ENCODE measurements around the gene SULT2B1. TPM values are rescaled to one million over a fixed set of nuclear protein-coding genes. Genes with fewer than 3 reads are reported as not detected.

Gene SULT2B1
- total and polyA plus RNA-seq, 2 experiments from 2014 or later: not detected

DNA sequence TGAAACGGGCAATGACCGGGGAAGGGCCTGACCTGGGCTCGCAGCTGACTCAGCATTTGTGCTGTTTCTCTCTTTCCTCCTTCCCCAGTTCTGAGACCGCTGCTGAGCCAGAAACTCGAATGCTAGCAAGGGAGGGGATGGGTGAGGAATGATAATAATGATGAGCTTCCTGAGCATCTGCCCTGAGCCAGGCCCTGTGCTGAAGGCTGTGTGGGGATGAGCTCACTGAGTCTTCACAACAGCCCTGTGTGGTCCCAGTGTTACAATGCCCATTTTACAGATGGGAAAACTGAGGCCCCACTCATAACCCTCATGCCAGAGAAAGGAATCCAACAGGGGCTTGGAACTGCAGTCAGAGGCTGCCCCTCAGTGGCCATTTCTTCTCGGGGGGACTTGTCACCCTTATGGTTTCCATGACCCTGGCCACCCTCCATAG lies 8.1 kb downstream of the SULT2B1 start:
- H3K36me3 ChIP-seq (ENCODE audit: low read depth): no peaks in the 10 kb centered on the region
- no peak overlapping the region for H3K4me3 ChIP-seq
- H3F3A ChIP-seq (ENCODE audit: insufficient read depth): peaks cover 14% of the 10 kb centered on the region; the same call in 1 of the 2 replicates
- H4K20me1 ChIP-seq (ENCODE audit: insufficient read depth): no peaks in the 10 kb centered on the region
- no peak overlapping the region for H2AFZ ChIP-seq
- H3K9ac ChIP-seq: no peak overlapping the region
- no peaks in the 10 kb centered on the region for H3K9me2 ChIP-seq (ENCODE audit: insufficient read depth)
- no peak for DNase-seq
- in situ Hi-C loops (cut with MboI): no loop called here
- H3K4me1 ChIP-seq (ENCODE audit: insufficient read depth): peaks cover 23% of the 10 kb centered on the region
- 72 to 73% methylated on average over 6 of the region's 6 CpGs for WGBS, 2 experiments (ENCODE audit: low coverage in 1 of 2, low lambda C conversion rate in 2 of 2, missing lambda C conversion rate in 2 of 2)
- no peaks in the 10 kb centered on the region for H3K9me3 ChIP-seq (ENCODE audit: low read depth)
- TF ChIP-seq EZH2 (IDR thresholded peaks at IDR 0.05; ENCODE audit: insufficient read depth, poor library complexity, severe bottlenecking): no peak
- no peak overlapping the region for H3K4me2 ChIP-seq (ENCODE audit: unreplicated experiment)
- no peak overlapping the region for H3K27ac ChIP-seq
- H3K79me2 ChIP-seq (ENCODE audit: insufficient read depth): no peaks in the 10 kb centered on the region
- no peaks in the 10 kb centered on the region for H3K27me3 ChIP-seq (replicated peaks; ENCODE audit: insufficient read depth)

DNA sequence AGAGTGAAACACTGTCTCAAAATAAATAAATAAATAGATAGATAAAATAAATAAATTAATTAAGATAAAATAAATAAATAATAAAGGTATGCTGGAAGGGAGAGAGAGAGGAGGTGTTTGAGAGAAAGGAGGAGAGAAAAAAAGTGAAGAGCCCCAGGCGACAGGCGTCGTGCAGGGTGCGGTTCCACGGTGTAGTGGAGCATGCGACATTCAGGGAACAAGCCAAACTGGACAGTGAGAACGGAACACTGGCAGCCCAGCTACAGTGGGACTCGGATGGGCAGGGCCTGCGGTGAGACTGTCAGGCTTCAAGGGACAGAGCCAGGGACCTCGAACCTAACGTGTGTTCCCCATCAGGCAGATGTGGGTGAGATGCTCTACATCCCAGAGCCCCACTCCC lies 9.4 kb downstream of the SULT2B1 start:
- H3K4me1 ChIP-seq (ENCODE audit: insufficient read depth): peaks cover 20% of the 10 kb centered on the region
- TF ChIP-seq EZH2phosphoT487 (IDR thresholded peaks at IDR 0.05; ENCODE audit: insufficient read depth, low read depth): no peak
- no peak for TF ChIP-seq EZH2 (IDR thresholded peaks at IDR 0.05; ENCODE audit: insufficient read depth, poor library complexity, severe bottlenecking)
- H3K9me3 ChIP-seq (ENCODE audit: low read depth): no peaks in the 10 kb centered on the region
- H3K79me2 ChIP-seq (ENCODE audit: insufficient read depth): no peaks in the 10 kb centered on the region
- WGBS, 2 experiments (ENCODE audit: low coverage in 1 of 2, low lambda C conversion rate in 2 of 2, missing lambda C conversion rate in 2 of 2): 88 to 94% methylated on average over 11 of the region's 11 CpGs
- no peak overlapping the region for H2AFZ ChIP-seq
- H3K36me3 ChIP-seq (ENCODE audit: low read depth): no peaks in the 10 kb centered on the region
- H3K27ac ChIP-seq: no peak overlapping the region
- peaks cover 1% of the 10 kb centered on the region; the same call in 1 of the 2 replicates for H3F3A ChIP-seq (ENCODE audit: insufficient read depth)
- no peaks in the 10 kb centered on the region for H3K27me3 ChIP-seq (replicated peaks; ENCODE audit: insufficient read depth)
- no peak for DNase-seq
- in situ Hi-C loops (cut with MboI): no loop called here
- H4K20me1 ChIP-seq (ENCODE audit: insufficient read depth): no peaks in the 10 kb centered on the region
- H3K9me2 ChIP-seq (ENCODE audit: insufficient read depth): no peaks in the 10 kb centered on the region
- H3K4me3 ChIP-seq: no peak overlapping the region
- no peak overlapping the region for H3K9ac ChIP-seq
- H3K4me2 ChIP-seq (ENCODE audit: unreplicated experiment): no peak overlapping the region

DNA sequence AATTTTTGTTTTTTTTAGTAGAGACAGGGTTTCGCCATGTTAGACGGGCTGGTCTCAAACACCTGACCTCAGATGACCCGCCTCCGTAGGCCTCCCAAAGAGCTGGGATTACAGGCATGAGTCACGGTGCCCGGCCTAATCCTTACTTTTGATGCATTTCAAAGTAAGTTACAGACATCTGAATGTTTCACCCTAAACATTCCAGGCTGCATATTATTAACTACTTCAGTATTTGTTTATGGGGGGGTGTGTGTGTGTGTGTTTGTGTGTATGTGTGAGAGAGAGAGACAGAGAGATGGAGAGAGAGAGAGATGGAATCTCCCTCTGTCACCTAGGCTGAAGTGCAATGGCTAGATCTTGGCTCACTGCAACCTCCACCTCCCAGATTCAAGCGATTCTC lies 13.1 kb downstream of the SULT2B1 start:
- DNase-seq: peak; percentile 76
- Histone ChIP-seq H3K4me3 (no peak overlapping the region), H3K79me2 (ENCODE audit: insufficient read depth) (no peaks in the 10 kb centered on the region), H3K4me1 (ENCODE audit: insufficient read depth) (peaks cover 35% of the 10 kb centered on the region), H3K9ac (no peak overlapping the region), H3K9me3 (ENCODE audit: low read depth) (no peaks in the 10 kb centered on the region), H3K36me3 (ENCODE audit: low read depth) (no peaks in the 10 kb centered on the region), H3K9me2 (ENCODE audit: insufficient read depth) (no peaks in the 10 kb centered on the region), H3K27ac (no peak overlapping the region), H4K20me1 (ENCODE audit: insufficient read depth) (no peaks in the 10 kb centered on the region), H2AFZ (peak overlapping the region; percentile 24; the same call in 1 of the 2 replicates), H3F3A (ENCODE audit: insufficient read depth) (peaks cover 18% of the 10 kb centered on the region), H3K27me3 (replicated peaks; ENCODE audit: insufficient read depth) (no peaks in the 10 kb centered on the region), H3K4me2 (ENCODE audit: unreplicated experiment) (no peak overlapping the region)
- WGBS, 2 experiments (ENCODE audit: low coverage in 1 of 2, low lambda C conversion rate in 2 of 2, missing lambda C conversion rate in 2 of 2): 27 to 35% methylated on average over 7 of the region's 7 CpGs
- in situ Hi-C loops (cut with MboI): no loop called here
- TF ChIP-seq EZH2phosphoT487 (IDR thresholded peaks at IDR 0.05; ENCODE audit: insufficient read depth, low read depth) (no peak), EZH2 (IDR thresholded peaks at IDR 0.05; ENCODE audit: insufficient read depth, poor library complexity, severe bottlenecking) (no peak)

DNA sequence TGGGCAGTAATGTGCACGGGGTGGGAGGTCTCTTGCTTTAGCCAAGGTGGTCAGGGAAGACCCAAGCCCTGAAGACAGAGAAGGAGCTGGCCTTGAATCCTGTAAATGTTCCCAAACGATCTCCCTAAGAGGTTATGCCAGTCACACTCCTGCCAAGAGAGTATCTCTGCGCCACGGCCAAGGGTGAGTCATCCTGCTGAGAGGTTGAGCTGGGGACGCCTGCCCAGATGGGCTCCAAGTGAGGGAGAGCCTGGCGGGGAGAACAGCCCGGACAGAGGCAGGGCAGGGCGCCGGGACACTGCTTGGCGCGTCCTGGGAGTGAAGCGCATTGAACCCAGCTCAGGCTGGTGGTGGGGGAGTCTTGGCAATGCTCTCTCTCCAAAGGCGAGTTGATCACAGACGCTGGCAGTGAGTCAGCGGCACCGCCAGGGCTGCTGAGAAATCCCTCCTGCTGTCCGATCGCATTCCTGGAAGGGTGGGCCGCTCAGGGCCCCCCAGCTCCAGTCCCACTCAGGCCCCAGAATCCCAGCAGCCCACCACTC lies 16.4 kb downstream of the SULT2B1 start:
- Histone ChIP-seq H3K27me3 (replicated peaks; ENCODE audit: insufficient read depth) (no peaks in the 10 kb centered on the region), H3K9me3 (ENCODE audit: low read depth) (no peaks in the 10 kb centered on the region), H2AFZ (peak overlapping the region; percentile 66), H3K36me3 (ENCODE audit: low read depth) (no peaks in the 10 kb centered on the region), H3K79me2 (ENCODE audit: insufficient read depth) (no peaks in the 10 kb centered on the region), H3K27ac (peak overlapping the region; percentile 73), H3K9me2 (ENCODE audit: insufficient read depth) (no peaks in the 10 kb centered on the region), H3K9ac (peak overlapping the region; percentile 67), H3F3A (ENCODE audit: insufficient read depth) (peaks cover 18% of the 10 kb centered on the region; the same call in 1 of the 2 replicates), H3K4me1 (ENCODE audit: insufficient read depth) (peaks cover 29% of the 10 kb centered on the region), H4K20me1 (ENCODE audit: insufficient read depth) (no peaks in the 10 kb centered on the region), H3K4me2 (ENCODE audit: unreplicated experiment) (peak overlapping the region; percentile 58), H3K4me3 (peak overlapping the region; percentile 18)
- in situ Hi-C loops (cut with MboI): no loop called here
- DNase-seq: peak; percentile 98
- TF ChIP-seq EZH2 (IDR thresholded peaks at IDR 0.05; ENCODE audit: insufficient read depth, poor library complexity, severe bottlenecking) (no peak), EZH2phosphoT487 (IDR thresholded peaks at IDR 0.05; ENCODE audit: insufficient read depth, low read depth) (no peak)
- WGBS, 2 experiments (ENCODE audit: low coverage in 1 of 2, low lambda C conversion rate in 2 of 2, missing lambda C conversion rate in 2 of 2): 1% methylated on average over 19 of the region's 19 CpGs
